ENCODE results near the gene TERF2IP. TPM values are rescaled to one million over a fixed set of nuclear protein-coding genes. Genes with fewer than 3 reads are reported as not detected.

The TERF2IP gene
- total RNA-seq = 31.8 and 35.7 TPM in 2 replicates

- peak; percentile 87 for DNase-seq (ENCODE audit: low read depth)
Measured at GRCh38 chr16:75647492-75648264, at the start of gene TERF2IP, which contains the start of gene KARS1. Gene TERF2IP, plus strand, starts transcription at chr16:75647773. Its CDS starts 110 bp downstream, at chr16:75647883. Gene KARS1, minus strand, starts transcription at chr16:75647665. Its CDS starts 26 bp downstream, at chr16:75647639.

- DNase-seq (ENCODE audit: low read depth) = no peak
Measured at GRCh38 chr16:75599452-75600277, 47.9 kb upstream of the TERF2IP start.

DNA sequence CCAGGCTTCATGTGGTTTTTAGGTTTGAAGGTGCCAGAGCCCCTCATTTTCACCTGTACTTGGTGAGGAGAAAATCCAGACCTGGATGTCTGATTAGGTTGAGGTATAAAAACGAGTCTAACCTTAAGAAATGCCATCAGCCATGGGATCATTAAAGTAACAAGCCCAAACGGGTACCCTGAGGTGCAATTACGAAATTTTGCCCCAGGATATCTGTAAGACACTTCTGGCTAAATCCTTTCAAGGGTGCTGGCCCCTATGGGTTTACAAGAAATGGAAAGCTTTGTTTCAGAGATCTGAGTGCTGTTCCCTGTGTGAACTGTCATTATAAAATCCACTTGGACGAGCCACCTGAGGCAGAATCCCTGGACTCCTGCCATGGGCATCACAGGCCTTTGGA, 44.3 kb upstream of the TERF2IP start:
- no peak for DNase-seq (ENCODE audit: low read depth)

DNA sequence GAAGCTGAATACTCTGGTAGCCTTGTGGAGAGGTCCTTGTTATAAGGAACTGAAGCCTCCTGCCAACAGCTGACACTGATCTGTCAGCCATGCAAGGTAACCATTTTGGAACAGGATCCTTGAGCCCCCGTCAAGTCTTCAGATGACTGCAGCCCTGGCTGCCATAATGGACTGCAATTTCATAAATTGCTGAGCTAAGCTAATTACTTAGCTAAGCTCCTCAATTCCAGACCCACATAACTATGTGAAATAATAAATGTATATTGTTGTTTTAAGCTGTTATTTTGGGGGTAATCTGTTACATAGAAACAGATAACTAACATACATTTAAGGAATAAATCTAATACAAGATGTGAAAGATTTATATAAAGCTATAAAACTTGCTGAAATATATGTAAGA, 41.1 kb upstream of the TERF2IP start:
- DNase-seq (ENCODE audit: low read depth) = no peak

- DNase-seq (ENCODE audit: low read depth) = peak; percentile 47
Measured at GRCh38 chr16:75614066-75614897, 33.3 kb upstream of the TERF2IP start.

DNA sequence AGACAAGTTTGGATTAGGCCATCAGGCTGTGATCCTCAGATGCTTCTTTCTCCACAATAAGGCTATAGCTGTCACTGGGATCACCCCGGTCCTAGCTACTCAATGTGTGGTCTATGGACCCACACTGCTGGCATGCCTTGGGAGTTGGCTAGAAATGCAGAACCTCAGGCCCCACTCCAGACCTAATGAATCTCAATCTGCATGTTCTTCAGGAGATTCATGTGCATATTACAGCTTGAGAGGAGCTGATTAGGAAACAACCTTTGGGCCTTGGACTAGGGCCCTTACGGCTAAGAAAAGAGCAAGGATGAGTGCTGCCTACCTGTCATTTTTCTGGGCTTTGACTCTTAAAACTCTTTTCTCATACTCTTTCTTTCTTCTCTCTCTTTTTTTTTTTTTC, 32.0 kb upstream of the TERF2IP start:
- no peak for DNase-seq (ENCODE audit: low read depth)

DNA sequence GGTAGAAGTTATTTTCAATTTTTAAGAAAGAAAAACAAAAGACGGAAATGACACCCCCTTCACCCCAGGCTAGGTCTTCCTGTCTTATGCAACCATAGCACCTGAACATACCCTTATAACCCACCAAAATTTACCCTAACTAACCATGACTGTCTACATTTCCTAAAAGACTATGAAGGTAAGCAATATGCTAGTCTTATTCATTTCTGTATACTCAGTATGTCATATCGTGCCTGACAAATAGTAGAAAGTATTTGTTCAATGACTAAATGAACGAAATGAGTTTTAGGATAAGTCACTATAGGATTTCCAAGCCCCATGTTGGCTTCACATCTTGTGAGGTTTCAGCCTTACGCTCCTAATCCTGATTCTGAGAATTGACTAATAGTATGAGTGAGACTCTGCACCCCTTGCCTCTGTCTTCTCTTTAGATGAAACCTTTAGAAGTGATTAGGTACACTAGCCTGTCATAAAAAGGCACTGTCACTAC, 31.0 kb upstream of the TERF2IP start:
- DNase-seq (ENCODE audit: low read depth) = no peak

DNA sequence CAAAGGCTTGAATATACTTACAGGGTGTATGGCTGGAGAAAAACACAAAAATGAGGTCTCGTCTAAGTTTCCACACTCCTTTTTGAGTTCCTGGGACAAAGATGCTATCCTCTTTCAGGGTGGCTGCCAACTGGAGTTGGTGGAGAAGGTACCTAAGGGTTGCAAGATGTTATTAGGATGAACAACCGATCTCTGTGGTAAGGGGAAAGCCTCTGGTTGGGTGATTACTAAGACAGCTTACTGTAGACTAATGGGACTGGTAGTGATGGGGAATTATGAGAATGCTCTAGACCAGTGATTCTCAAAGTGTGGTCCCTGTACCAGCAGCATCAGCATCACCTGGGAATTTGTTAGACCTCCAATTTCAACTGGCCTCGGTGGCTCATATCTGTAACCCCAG, 30.5 kb upstream of the TERF2IP start:
- no peak for DNase-seq (ENCODE audit: low read depth)

GRCh38 chr16:75618780-75619179, 28.8 kb upstream of the TERF2IP start:
- DNase-seq (ENCODE audit: low read depth) = no peak

- no peak for DNase-seq (ENCODE audit: low read depth)
Measured at GRCh38 chr16:75620326-75621169, 27.0 kb upstream of the TERF2IP start.

GRCh38 chr16:75621170-75621477, 26.4 kb upstream of the TERF2IP start:
- DNase-seq (ENCODE audit: low read depth) = peak; percentile 49

- DNase-seq (ENCODE audit: low read depth) = peak; percentile 93
Measured at GRCh38 chr16:75622761-75623605, 24.6 kb upstream of the TERF2IP start, which contains the start of gene ADAT1. Gene ADAT1, minus strand, starts transcription at chr16:75623281. Its CDS starts 2,482 bp downstream, at chr16:75620799.

DNA sequence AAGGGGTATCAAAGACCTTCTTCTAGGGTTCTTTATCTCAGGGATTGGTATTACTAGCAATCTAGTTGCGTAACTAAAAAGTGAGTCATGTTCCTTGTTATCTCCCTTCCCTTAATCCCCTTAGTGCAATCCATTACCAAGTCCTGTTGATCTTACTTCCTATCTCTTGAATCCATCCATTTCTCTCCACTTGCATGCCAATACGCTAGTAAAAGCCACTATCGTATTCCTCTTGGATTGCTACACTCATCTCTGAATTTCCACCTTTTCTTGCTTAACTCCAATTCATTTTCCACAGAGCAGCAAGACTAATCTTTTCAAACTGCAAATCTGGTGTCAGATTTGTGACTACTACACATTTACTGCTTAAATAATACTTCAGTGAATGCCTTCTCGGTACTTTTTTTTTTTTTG, 22.6 kb upstream of the TERF2IP start:
- DNase-seq (ENCODE audit: low read depth) = peak; percentile 16

DNA sequence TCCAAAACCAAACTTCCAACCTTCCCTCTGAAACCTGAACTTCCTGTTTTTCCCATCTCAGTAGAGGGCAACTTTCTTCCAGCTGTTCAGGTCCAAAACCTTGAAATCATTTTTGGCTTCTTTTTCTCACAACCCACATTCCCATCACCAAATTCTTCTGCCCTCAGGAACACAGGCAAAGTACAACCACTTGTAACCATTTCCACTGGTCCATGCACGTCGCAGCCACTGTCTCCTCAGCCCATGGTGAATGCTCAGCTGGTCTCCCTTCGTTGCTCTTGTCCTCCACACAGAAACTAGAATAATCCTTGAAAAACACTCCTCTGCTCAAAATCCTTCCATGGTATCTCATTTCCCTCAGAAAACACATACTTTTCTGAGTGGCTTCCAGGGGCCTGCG, 20.8 kb upstream of the TERF2IP start:
- DNase-seq (ENCODE audit: low read depth) = no peak

DNA sequence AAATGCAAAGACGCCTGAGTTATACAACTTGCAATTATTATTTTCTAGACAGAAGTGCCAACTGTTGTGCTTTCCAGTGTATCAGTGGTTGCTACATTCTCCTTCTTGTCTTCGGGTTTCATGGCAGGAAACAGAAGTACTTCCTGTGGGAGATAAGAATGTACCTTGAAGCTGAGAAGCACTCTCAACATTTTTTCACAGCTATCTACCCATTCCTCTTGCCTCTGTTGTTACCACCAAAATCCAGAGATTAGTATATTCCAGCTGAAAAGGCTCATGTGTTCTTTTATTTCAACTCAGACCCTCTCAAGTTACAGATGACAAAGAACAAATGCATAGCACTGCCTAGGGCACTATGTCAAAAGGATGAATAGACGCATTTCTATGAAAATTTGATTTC, 19.7 kb upstream of the TERF2IP start:
- DNase-seq (ENCODE audit: low read depth) = no peak

GRCh38 chr16:75628351-75628750, 19.2 kb upstream of the TERF2IP start:
- DNase-seq (ENCODE audit: low read depth) = no peak

- no peak for DNase-seq (ENCODE audit: low read depth)
Measured at GRCh38 chr16:75629132-75629531, 18.4 kb upstream of the TERF2IP start.

DNA sequence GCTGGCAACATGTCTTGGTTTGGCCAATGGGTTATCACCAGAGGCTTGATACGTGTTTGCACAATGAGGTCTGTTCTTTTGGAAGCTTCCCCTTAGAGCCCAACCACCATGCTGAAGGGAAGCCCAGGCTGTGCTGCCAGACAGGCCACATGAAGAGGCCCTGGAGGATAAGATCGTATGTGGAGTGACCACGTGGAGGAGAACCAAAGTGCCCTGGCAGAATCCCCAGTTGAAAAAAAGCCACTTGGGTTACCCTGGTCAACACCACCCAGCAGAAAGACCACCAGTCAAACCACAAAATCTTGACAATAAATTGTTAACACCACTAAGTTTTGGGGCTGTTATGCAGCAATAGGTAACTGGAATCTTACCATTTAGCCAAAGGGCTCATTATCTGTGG, 17.5 kb upstream of the TERF2IP start:
- no peak for DNase-seq (ENCODE audit: low read depth)

DNA sequence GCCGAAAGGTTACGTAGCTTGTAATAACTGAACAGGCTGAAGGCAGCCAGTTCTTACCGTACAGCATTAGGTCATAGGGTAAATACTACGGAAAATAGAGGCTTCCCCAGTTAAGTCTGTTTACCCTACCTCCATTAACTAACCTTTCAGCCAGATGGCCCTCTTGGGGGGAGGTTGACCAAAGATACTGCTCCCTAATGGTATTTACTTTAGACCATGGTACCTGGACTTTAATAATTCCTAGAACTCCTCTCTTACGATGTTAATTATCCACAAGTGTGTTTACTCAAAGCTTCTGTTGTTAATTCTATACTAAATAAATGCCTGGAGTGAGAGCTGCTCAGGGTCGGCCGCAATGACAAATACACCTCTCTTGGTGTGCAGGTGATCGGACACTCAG, 14.7 kb upstream of the TERF2IP start:
- no peak for DNase-seq (ENCODE audit: low read depth)

DNA sequence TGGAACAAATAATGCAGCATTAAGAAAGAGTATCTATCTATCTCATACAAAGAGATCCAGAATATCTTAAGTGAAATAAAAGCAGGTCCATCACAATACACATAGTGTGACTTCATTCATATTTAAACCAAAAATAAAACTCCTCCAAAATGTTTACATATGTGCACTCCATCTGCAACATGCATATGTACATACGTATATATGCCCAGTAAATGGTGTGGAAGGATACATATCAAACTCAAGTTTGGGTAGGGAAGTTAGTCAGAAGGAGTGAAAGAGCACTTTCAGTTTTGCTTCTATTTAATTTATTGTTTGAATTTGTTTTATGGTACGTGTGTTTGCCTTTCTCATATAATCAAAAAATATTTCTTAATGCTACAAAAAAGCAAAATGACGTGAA, 12.5 kb upstream of the TERF2IP start:
- DNase-seq (ENCODE audit: low read depth) = no peak

Measured in renal cortical epithelial cell (primary cell).